ENCODE results near the gene BSCL2. TPM values are rescaled to one million over a fixed set of nuclear protein-coding genes. Genes with fewer than 3 reads are reported as not detected.

BSCL2 gene
- total RNA-seq, 1 donor from 2014 or later = 45.2 TPM

DNA sequence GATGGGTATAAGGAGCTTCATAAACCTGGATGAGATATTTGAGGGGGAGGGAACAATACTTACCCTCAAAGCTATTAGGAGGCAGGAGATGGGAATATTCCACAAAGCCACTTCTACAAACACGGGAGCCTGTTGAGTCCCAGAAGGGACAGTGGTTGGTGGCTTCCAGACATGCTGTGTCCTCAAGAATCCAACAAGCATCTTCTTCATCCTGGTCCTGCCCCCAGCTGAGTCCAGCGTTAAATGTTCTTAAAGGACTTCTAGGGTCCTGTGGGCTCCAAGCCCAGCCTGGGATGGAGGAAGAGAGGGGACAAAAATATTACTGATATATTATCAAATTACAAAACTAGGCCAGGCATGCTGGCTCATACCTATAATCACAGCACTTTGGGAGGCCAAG lies 39.8 kb downstream of the BSCL2 start:
- Histone ChIP-seq H3K4me3 (ENCODE audit: low read depth, low read length) (no peak overlapping the region), H3K27me3 (ENCODE audit: control insufficient read depth, insufficient read depth, low read length) (no peaks in the 10 kb centered on the region), H3K36me3 (ENCODE audit: control insufficient read depth, insufficient read depth, low read length) (peaks cover 1% of the 10 kb centered on the region)
- no peak for DNase-seq (ENCODE audit: low read depth)
- TF ChIP-seq, protein P1, sequence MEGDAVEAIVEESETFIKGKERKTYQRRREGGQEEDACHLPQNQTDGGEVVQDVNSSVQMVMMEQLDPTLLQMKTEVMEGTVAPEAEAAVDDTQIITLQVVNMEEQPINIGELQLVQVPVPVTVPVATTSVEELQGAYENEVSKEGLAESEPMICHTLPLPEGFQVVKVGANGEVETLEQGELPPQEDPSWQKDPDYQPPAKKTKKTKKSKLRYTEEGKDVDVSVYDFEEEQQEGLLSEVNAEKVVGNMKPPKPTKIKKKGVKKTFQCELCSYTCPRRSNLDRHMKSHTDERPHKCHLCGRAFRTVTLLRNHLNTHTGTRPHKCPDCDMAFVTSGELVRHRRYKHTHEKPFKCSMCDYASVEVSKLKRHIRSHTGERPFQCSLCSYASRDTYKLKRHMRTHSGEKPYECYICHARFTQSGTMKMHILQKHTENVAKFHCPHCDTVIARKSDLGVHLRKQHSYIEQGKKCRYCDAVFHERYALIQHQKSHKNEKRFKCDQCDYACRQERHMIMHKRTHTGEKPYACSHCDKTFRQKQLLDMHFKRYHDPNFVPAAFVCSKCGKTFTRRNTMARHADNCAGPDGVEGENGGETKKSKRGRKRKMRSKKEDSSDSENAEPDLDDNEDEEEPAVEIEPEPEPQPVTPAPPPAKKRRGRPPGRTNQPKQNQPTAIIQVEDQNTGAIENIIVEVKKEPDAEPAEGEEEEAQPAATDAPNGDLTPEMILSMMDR (IDR thresholded peaks at IDR 0.05; ENCODE audit: insufficient read depth, low read length, poor library complexity, severe bottlenecking) = no peak

DNA sequence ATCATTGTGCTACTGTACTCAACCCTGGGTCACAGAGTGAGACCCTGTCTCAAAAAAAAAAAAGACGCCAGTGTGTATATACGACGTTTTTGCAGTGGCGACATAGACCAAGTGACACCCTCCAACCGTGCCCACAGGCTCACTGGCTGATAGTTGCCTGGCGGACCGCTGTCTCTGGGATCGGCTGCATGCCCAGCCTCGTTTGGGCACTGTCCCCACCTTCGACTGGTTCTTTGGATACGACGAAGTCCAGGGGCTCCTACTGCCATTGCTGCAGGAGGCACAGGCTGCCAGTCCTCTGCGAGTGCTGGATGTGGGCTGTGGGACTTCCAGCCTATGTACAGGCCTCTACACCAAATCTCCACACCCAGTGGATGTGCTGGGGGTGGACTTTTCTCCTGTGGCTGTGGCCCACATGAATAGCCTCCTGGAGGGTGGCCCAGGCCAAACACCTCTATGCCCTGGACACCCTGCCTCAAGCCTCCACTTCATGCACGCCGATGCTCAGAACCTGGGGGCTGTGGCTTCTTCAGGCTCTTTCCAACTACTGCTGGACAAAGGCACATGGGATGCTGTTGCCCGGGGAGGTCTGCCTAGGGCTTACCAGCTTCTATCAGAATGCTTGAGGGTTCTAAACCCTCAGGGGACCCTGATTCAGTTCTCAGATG lies 40.8 kb downstream of the BSCL2 start:
- peaks cover 1% of the 10 kb centered on the region for H3K36me3 ChIP-seq (ENCODE audit: control insufficient read depth, insufficient read depth, low read length)

DNA sequence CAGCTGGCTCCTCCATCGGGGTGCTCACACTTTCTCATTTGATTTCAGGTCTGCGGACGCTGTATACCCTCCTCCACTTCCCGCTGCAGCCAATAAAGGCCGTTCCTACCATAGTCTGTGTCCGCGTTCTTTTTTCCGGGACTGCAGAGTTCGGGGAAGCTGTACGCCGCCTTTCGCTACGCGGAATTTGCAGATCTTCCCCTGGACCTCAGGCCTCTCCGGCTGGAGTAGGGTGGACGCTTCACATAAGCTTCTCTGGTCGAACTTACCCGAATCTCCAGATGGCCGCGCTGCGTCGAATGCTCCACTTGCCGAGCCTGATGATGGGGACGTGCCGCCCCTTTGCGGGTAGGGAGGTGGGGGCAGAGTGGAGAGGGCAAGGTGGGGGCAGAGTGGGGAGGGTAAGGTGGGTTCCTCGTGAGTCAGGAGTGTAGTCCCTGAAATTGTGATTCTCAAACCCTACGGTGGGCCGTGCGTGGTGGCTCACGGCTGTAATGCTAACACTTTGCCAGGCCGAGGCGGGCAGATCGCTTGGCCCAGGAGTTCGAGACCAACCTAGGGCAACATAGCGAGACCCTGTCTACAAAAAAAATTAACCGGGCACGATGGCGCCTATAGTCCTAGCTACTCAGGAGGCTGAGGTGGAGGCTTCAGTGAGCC lies 41.5 kb downstream of the BSCL2 start:
- Histone ChIP-seq H3K36me3 (ENCODE audit: control insufficient read depth, insufficient read depth, low read length) (peaks cover 1% of the 10 kb centered on the region), H3K4me3 (ENCODE audit: low read depth, low read length) (peak overlapping the region; percentile 77), H3K27me3 (ENCODE audit: control insufficient read depth, insufficient read depth, low read length) (no peaks in the 10 kb centered on the region)
- DNase-seq (ENCODE audit: low read depth) = no peak
- TF ChIP-seq, protein P1 (IDR thresholded peaks at IDR 0.05; ENCODE audit: insufficient read depth, low read length, poor library complexity, severe bottlenecking) = no peak

More for the DNA sequence above, 40.8 kb downstream of the BSCL2 start:
- TF ChIP-seq, protein P1 (IDR thresholded peaks at IDR 0.05; ENCODE audit: insufficient read depth, low read length, poor library complexity, severe bottlenecking) = no peak
- Histone ChIP-seq H3K27me3 (ENCODE audit: control insufficient read depth, insufficient read depth, low read length) (no peaks in the 10 kb centered on the region), H3K4me3 (ENCODE audit: low read depth, low read length) (peak overlapping the region; percentile 77)
- no peak for DNase-seq (ENCODE audit: low read depth)

DNA sequence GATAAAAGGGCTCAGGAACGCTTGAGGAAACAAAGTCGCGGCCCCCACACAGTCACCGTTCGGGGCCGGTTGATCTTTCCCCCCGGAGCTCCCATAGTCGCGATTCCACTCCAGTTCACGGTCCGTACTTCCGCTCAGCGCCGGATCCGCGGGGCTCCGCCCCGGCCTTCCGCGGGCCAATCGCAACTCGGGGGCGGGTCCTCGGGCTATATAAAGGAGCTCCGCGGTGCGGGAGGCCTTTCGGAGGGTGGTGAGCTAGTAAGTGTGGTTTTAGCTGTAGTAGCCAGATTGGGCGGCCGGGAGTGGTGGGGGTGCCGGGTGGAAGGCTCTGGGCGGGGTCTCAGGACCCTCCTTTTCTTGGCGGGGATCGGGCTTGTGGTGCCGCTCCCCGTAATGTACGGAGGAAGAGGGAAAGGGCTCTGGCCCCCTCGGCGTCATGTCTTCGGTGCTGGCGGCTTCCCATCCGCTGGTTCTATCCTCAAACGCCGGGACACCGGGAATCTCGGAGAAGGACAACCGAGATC lies 42.1 kb downstream of the BSCL2 start, which contains the start of the genes C11orf98 and CSKMT:
C11orf98 (minus strand) TSS at position 136 of the 524 bp plus-strand sequence; CDS start at position 95, 41 bp downstream.
CSKMT (plus strand) TSS at position 238 of the 524 bp plus-strand sequence. CDS start 568 bp downstream, outside the sequence.
- TF ChIP-seq, protein P1 (IDR thresholded peaks at IDR 0.05; ENCODE audit: insufficient read depth, low read length, poor library complexity, severe bottlenecking) = no peak
- H3K27me3 ChIP-seq (ENCODE audit: control insufficient read depth, insufficient read depth, low read length) = no peaks in the 10 kb centered on the region
- H3K4me3 ChIP-seq (ENCODE audit: low read depth, low read length) = peak within 1 kb of the TSS; percentile 77
- no peak for DNase-seq (ENCODE audit: low read depth)
- H3K36me3 ChIP-seq (ENCODE audit: control insufficient read depth, insufficient read depth, low read length) = peaks cover 1% of the 10 kb centered on the region

DNA sequence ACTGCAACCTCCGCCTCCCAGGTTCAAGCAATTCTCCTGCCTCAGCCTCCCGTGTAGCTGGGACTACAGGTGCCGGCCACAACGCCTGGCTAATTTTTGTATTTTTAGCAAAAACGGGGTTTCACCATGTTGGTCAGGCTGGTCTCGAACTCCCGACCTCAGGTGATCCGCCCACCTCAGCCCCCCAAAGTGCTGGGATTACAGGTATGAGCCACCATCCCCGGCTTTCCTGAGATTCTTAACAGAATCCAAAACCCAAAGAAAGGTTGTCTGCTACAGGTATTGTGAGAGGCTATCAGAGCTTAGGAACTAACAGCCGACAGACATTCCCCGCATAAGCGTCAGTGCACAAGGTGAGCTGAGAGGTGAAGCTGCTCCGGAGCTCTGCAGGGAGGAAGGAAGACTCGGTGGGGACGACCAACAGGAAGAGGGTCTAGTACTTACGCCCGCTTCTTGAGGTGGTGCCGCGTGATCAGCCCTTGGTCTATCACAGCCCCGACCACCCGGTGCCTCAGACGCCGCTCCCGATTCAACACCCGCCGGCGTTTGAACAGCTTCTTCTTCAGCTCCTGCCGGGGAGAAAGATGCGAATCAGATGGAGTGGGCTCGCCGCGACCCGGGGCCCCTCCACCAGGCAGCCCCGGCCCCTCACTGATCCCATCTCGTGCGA lies 42.7 kb downstream of the BSCL2 start:
- no peaks in the 10 kb centered on the region for H3K27me3 ChIP-seq (ENCODE audit: control insufficient read depth, insufficient read depth, low read length)
- H3K36me3 ChIP-seq (ENCODE audit: control insufficient read depth, insufficient read depth, low read length) = peaks cover 1% of the 10 kb centered on the region
- H3K4me3 ChIP-seq (ENCODE audit: low read depth, low read length) = peak overlapping the region; percentile 77
- TF ChIP-seq, protein P1 (IDR thresholded peaks at IDR 0.05; ENCODE audit: insufficient read depth, low read length, poor library complexity, severe bottlenecking) = no peak
- DNase-seq (ENCODE audit: low read depth) = no peak

All from kidney epithelial cell (primary cell).